T-helper 1 cell (primary cell): Measurements from ENCODE around the gene ZNF652.
"Not testable (repeated sequence)": the region's sequence is repeated elsewhere in the genome, so short reads cannot be mapped to it uniquely, and the experiment has no call there.

Source experiments
- DNase-seq, 5 donors: peaks; one replicate each; pipeline ENCODE4 v3.0.0-alpha.2; 2012 to 2020
- total RNA-seq, 4 donors: gene quantifications; one replicate each; lab custom pipeline; 2026; lab: John Stamatoyannopoulos, UW

ZNF652 gene
- total RNA-seq = 68.6 to 96.6 (median 75.1) reads per million in 4 donors

- DNase-seq = peak; percentile 92 to 97 (median 95)
These were observed at the start of gene ZNF652 for GRCh38 chr17:49361902-49362722. Gene ZNF652, minus strand, starts transcription at chr17:49362250. Its CDS starts 44,525 bp downstream, at chr17:49317725.

GRCh38 chr17:49409066-49409465, 47.0 kb upstream of the ZNF652 start:
- DNase-seq = no peak

GRCh38 chr17:49407981-49408501, 46.0 kb upstream of the ZNF652 start:
- peak; percentile 55 to 76 (median 68) for DNase-seq

- no peak for DNase-seq
These were observed 45.0 kb upstream of the ZNF652 start for GRCh38 chr17:49407086-49407485.

GRCh38 chr17:49406421-49407061, 44.5 kb upstream of the ZNF652 start:
- no peak for DNase-seq

- DNase-seq = no peak
These were observed 42.9 kb upstream of the ZNF652 start for GRCh38 chr17:49404906-49405305.

GRCh38 chr17:49404361-49404760, 42.3 kb upstream of the ZNF652 start:
- DNase-seq = no peak

GRCh38 chr17:49403514-49404289, 41.7 kb upstream of the ZNF652 start:
- DNase-seq = no peak

- no peak for DNase-seq
These were observed 40.7 kb upstream of the ZNF652 start for GRCh38 chr17:49402706-49403105.

- DNase-seq = no peak
These were observed 40.0 kb upstream of the ZNF652 start for GRCh38 chr17:49401971-49402611.

- no peak for DNase-seq
These were observed 37.9 kb upstream of the ZNF652 start for GRCh38 chr17:49399995-49400394.

- DNase-seq = no peak
These were observed 35.5 kb upstream of the ZNF652 start for GRCh38 chr17:49397586-49397985.

GRCh38 chr17:49393491-49394255, 31.6 kb upstream of the ZNF652 start:
- DNase-seq = no peak

GRCh38 chr17:49390548-49391324, 28.7 kb upstream of the ZNF652 start:
- peak in 1 of 5 donors; percentile 31 for DNase-seq

GRCh38 chr17:49389514-49390347, 27.7 kb upstream of the ZNF652 start:
- DNase-seq = not testable (repeated sequence)

- DNase-seq = no peak
These were observed 26.9 kb upstream of the ZNF652 start for GRCh38 chr17:49388692-49389513.

- DNase-seq = peak in 4 of 5 donors; percentile 5 to 50 (median 20)
These were observed 26.2 kb upstream of the ZNF652 start for GRCh38 chr17:49388290-49388640.

GRCh38 chr17:49387498-49388289, 25.6 kb upstream of the ZNF652 start:
- DNase-seq = no peak
